Measurements from ENCODE around the gene SLC35G3. TPM values are rescaled to one million over a fixed set of nuclear protein-coding genes. Genes with fewer than 3 reads are reported as not detected.

SLC35G3 gene
- total RNA-seq, 1 experiment from 2014 or later = not detected

GRCh38 chr17:35241520-35241919 is 47.3 kb upstream of the SLC35G3 start:
- TF ChIP-seq, protein P1, sequence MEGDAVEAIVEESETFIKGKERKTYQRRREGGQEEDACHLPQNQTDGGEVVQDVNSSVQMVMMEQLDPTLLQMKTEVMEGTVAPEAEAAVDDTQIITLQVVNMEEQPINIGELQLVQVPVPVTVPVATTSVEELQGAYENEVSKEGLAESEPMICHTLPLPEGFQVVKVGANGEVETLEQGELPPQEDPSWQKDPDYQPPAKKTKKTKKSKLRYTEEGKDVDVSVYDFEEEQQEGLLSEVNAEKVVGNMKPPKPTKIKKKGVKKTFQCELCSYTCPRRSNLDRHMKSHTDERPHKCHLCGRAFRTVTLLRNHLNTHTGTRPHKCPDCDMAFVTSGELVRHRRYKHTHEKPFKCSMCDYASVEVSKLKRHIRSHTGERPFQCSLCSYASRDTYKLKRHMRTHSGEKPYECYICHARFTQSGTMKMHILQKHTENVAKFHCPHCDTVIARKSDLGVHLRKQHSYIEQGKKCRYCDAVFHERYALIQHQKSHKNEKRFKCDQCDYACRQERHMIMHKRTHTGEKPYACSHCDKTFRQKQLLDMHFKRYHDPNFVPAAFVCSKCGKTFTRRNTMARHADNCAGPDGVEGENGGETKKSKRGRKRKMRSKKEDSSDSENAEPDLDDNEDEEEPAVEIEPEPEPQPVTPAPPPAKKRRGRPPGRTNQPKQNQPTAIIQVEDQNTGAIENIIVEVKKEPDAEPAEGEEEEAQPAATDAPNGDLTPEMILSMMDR (IDR thresholded peaks at IDR 0.05) = no peak
- TF ChIP-seq TCF7L2 (IDR thresholded peaks at IDR 0.05; ENCODE audit: low read depth, low read length) (no peak), POLR2AphosphoS5 (IDR thresholded peaks at IDR 0.05; ENCODE audit: low read depth, low read length) (no peak), SIN3A (IDR thresholded peaks at IDR 0.05; ENCODE audit: borderline replicate concordance, insufficient read depth, low read depth, low read length) (no peak)
- TF ChIP-seq, protein P2, sequence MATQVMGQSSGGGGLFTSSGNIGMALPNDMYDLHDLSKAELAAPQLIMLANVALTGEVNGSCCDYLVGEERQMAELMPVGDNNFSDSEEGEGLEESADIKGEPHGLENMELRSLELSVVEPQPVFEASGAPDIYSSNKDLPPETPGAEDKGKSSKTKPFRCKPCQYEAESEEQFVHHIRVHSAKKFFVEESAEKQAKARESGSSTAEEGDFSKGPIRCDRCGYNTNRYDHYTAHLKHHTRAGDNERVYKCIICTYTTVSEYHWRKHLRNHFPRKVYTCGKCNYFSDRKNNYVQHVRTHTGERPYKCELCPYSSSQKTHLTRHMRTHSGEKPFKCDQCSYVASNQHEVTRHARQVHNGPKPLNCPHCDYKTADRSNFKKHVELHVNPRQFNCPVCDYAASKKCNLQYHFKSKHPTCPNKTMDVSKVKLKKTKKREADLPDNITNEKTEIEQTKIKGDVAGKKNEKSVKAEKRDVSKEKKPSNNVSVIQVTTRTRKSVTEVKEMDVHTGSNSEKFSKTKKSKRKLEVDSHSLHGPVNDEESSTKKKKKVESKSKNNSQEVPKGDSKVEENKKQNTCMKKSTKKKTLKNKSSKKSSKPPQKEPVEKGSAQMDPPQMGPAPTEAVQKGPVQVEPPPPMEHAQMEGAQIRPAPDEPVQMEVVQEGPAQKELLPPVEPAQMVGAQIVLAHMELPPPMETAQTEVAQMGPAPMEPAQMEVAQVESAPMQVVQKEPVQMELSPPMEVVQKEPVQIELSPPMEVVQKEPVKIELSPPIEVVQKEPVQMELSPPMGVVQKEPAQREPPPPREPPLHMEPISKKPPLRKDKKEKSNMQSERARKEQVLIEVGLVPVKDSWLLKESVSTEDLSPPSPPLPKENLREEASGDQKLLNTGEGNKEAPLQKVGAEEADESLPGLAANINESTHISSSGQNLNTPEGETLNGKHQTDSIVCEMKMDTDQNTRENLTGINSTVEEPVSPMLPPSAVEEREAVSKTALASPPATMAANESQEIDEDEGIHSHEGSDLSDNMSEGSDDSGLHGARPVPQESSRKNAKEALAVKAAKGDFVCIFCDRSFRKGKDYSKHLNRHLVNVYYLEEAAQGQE (IDR thresholded peaks at IDR 0.05; ENCODE audit: insufficient read depth in 1 of 2, low read depth in 2 of 2, low read length in 1 of 2) = no peak
- H3K4me3 ChIP-seq (ENCODE audit: low read depth in 2 of 2, low read length in 2 of 2) = peak overlapping the region; percentile 72 to 96; a peak in 2 of 4 replicates
- no TSS peak for BruUV-seq (replicated peaks)

DNA sequence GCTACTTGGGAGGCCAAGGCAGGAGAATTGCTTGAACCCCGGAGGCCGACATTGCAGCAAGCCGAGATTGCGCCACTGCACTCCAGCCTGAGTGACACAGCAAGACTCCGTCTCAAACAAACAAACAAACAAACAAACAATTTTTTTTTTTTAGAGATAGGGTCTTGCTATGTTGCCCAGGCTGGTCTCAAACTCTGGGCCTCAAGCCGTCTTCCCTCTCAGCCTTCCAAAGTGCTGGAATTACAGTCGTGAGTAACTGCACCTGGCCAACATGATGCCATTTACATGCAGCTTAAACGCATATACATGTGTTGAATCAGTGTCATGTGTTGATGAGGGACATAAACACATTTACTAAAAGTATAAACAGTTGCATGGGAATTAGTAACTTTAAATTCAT is 46.7 kb upstream of the SLC35G3 start:
- Histone ChIP-seq H3K4me1 (ENCODE audit: control insufficient read depth, insufficient read depth, low read length) (peaks cover 27% of the 10 kb centered on the region), H3K9me3 (ENCODE audit: control insufficient read depth, insufficient read depth, low read depth, low read length) (no peaks in the 10 kb centered on the region), H3K27me3 (ENCODE audit: control insufficient read depth, insufficient read depth, low read length) (peaks cover 4% of the 10 kb centered on the region; the same call in 1 of the 2 replicates), H3K4me3 (ENCODE audit: low read depth in 2 of 2, low read length in 2 of 2) (no peak overlapping the region), H3K27ac (ENCODE audit: low read length) (no peak overlapping the region), H3K36me3 (ENCODE audit: control insufficient read depth, insufficient read depth, low read length) (no peaks in the 10 kb centered on the region)
- ChIA-PET POLR2A (no interaction called here), CTCF (no interaction called here)
- no TSS peak for BruUV-seq (replicated peaks)
- in situ Hi-C loops (cut with HindIII; ENCODE audit: low pct_unique_long_range_greater_than_20kb, low sequenced_read_pairs) (no loop called here), intact Hi-C loops (cut with micrococcal nuclease; ENCODE audit: unreplicated experiment) (no loop called here)
- TF ChIP-seq TCF7L2 (IDR thresholded peaks at IDR 0.05; ENCODE audit: low read depth, low read length) (no peak), POLR2AphosphoS5 (IDR thresholded peaks at IDR 0.05; ENCODE audit: low read depth, low read length) (no peak), SIN3A (IDR thresholded peaks at IDR 0.05; ENCODE audit: borderline replicate concordance, insufficient read depth, low read depth, low read length) (no peak)
- TF ChIP-seq, protein P1 (IDR thresholded peaks at IDR 0.05) = no peak
- TF ChIP-seq, protein P2 (IDR thresholded peaks at IDR 0.05; ENCODE audit: insufficient read depth in 1 of 2, low read depth in 2 of 2, low read length in 1 of 2) = no peak
- DNase-seq (ENCODE audit: low read depth, low spot score) (no peak), ATAC-seq (no peak)

More at GRCh38 chr17:35241520-35241919, 47.3 kb upstream of the SLC35G3 start:
- H3K4me1 ChIP-seq (ENCODE audit: control insufficient read depth, insufficient read depth, low read length) = peaks cover 27% of the 10 kb centered on the region
- no peaks in the 10 kb centered on the region for H3K9me3 ChIP-seq (ENCODE audit: control insufficient read depth, insufficient read depth, low read depth, low read length)
- H3K36me3 ChIP-seq (ENCODE audit: control insufficient read depth, insufficient read depth, low read length) = no peaks in the 10 kb centered on the region
- peaks cover 4% of the 10 kb centered on the region; the same call in 1 of the 2 replicates for H3K27me3 ChIP-seq (ENCODE audit: control insufficient read depth, insufficient read depth, low read length)
- ATAC-seq (no peak), DNase-seq (ENCODE audit: low read depth, low spot score) (no peak)
- intact Hi-C loops (cut with micrococcal nuclease; ENCODE audit: unreplicated experiment) = no loop called here
- POLR2A ChIA-PET = no interaction called here
- in situ Hi-C loops (cut with HindIII; ENCODE audit: low pct_unique_long_range_greater_than_20kb, low sequenced_read_pairs) = no loop called here
- CTCF ChIA-PET = no interaction called here
- peak overlapping the region; percentile 77; the same call in 1 of the 2 replicates for H3K27ac ChIP-seq (ENCODE audit: low read length)

All from Panc1 (cell line).